Adipocyte (in vitro differentiated cells): ENCODE measurements around the gene ZRANB3.
"Not testable (repeated sequence)": the region's sequence is repeated elsewhere in the genome, so short reads cannot be mapped to it uniquely, and the experiment has no call there.

Experiments
- DNase-seq: peaks from one replicate; pipeline ENCODE4 v3.0.0-alpha.2; 2015; ENCODE audit warnings: low read depth
- H3K27me3 ChIP-seq: replicated peaks from 2 replicates; pipeline ENCODE4 v1.7.0; 2013; ENCODE audit warnings: mild to moderate bottlenecking, low read length, moderate library complexity; ENCODE audit not compliant: control insufficient read depth, insufficient read depth
- H3K36me3 ChIP-seq: 2 replicates; pipeline ENCODE4 v1.7.0; 2013; ENCODE audit warnings: low read length, mild to moderate bottlenecking, moderate library complexity; ENCODE audit not compliant: control insufficient read depth, insufficient read depth, severe bottlenecking
- H3K4me1 ChIP-seq: 2 replicates; pipeline ENCODE4 v1.7.0; 2013; ENCODE audit warnings: mild to moderate bottlenecking, low read length, moderate library complexity; ENCODE audit not compliant: control insufficient read depth, insufficient read depth
- H3K4me3 ChIP-seq: 2 replicates; pipeline ENCODE4 v1.7.0; 2013; ENCODE audit warnings: mild to moderate bottlenecking, low read length, moderate library complexity
- H3K9ac ChIP-seq: 2 replicates; pipeline ENCODE4 v1.7.0; 2013; ENCODE audit warnings: mild to moderate bottlenecking, low read length, moderate library complexity
- H3K9me3 ChIP-seq: 2 replicates; pipeline ENCODE4 v1.7.0; 2013; ENCODE audit warnings: mild to moderate bottlenecking, low read length, moderate library complexity; ENCODE audit not compliant: control insufficient read depth

The ZRANB3 gene

DNA sequence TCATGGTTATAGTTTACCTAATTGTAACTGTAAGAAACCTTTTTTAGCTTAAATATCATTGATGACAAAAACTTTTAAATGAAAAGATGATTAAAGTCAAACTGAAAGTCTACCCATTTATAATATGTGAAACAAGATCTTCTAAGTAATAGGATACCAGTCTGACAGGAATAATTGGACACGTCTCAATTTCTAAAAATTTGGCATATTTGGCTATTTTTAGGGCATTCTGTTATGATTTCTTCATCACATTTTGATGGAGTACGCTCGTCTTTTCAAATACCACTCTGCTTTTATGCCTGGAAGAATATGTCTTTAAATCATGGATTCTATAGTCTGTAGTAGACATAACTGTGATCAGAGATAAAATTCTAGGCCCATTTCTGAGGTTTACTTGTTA is 1.6 kb upstream of the ZRANB3 start:
- peaks cover 9% of the 10 kb centered on the region for H3K4me1 ChIP-seq
- peak; percentile 66 for DNase-seq
- H3K27me3 ChIP-seq, result no peaks in the 10 kb centered on the region
- peak overlapping the region; percentile 98 for H3K4me3 ChIP-seq
- H3K9ac ChIP-seq, result peak overlapping the region; percentile 31
- H3K36me3 ChIP-seq, result no peaks in the 10 kb centered on the region
- H3K9me3 ChIP-seq, result no peaks in the 10 kb centered on the region

DNA sequence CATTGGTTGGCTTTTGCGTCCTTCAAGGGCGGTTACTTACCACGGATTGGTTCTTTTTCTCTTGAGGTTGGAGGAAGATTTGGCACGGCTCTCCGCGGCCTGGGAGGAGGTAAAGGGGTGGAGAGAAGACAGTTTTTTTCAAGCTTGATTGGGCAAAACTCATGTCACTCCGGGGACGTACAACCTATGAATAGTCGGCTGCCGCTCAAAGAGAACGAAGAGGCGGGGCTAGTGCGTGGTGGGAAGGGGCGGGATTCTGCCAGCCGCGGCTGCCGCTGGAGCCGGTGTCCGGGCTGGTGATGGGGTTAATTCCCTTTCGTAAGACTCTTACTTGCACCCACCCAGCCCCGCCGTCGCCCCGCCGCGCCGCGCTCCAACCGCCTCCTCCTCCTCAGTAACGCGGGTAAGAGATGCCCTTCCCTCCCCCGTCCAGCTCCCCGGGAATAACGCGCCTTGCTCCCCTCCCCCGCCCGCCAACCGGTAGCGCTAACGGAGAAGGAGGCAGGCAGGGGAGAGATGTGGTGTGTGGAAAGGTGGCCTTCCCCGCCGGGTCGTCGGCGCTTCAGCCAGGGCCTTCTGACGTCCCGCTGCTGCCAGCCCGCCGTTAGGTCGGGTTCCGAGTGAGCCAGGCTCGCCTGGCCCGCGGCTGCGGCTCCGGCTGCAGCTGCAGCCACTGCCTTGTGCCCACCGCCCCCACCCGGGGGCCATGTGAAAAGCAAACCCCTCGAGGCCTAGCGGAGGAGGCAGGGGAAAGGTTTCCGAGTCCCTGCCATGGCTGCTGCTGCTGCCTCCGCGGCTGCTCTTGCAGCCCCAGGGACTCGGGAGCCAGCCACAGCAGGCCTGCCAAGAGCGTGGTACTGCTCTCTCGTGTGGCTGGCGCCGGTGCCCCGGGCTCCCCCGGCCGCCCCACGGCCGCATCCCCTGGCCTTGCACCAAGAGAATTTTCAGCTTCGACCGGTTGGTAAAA is 496 bp upstream of the ZRANB3 start, which contains the start of gene R3HDM1:
Gene R3HDM1 (plus strand): TSS at position 254 of the 967 bp plus-strand sequence. CDS start 73,362 bp downstream, outside the sequence.
- Histone ChIP-seq H3K36me3 (no peaks in the 10 kb centered on the region), H3K9me3 (no peaks in the 10 kb centered on the region), H3K9ac (peak within 1 kb of the TSS; percentile 90), H3K4me3 (peak within 1 kb of the TSS; percentile 98), H3K4me1 (peaks cover 9% of the 10 kb centered on the region), H3K27me3 (no peaks in the 10 kb centered on the region)
- peak; percentile 100 for DNase-seq

DNA sequence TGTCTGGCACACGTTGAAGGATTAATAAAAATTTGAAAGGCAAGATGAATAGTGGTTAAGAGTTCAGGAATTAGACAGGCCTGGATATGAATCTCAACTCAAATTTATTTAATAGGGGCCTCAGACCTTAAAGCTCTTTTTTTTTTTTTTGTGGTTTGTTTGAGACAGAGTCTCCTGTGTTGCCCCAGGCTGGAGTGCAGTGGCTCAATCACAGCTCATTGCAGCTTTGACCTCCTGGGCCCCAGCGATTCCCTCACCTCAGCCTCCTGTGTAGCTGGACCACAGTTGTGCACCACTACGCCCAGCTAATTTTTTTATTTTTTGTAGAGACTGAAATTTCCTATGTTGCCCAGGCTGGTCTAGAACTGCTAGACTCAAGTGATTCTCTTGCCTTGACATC is 3.0 kb downstream of the ZRANB3 start:
- Histone ChIP-seq H3K9ac (no peak overlapping the region), H3K4me3 (no peak overlapping the region), H3K9me3 (no peaks in the 10 kb centered on the region), H3K4me1 (peaks cover 6% of the 10 kb centered on the region), H3K27me3 (no peaks in the 10 kb centered on the region), H3K36me3 (no peaks in the 10 kb centered on the region)
- no peak for DNase-seq

DNA sequence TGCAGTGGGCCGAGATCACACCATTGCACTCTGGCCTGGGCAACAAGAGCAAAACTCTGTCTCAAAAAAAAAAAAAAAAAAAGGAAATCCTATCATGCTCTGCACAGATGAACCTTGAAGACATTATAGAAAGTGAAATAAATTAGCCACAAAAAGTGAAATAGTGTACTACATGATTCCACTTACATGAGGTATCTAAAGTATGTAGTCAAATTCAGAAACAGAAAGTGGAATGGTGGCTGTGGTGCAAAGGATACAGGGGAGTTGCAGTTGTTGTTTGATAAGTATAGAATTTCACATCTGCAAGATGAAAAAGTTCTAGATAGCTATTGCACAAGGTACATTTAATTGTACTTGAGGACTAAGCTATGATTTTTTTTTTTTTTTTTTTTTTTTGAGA is 5.2 kb downstream of the ZRANB3 start:
- no peaks in the 10 kb centered on the region for H3K27me3 ChIP-seq
- H3K9me3 ChIP-seq, result no peaks in the 10 kb centered on the region
- no peak overlapping the region for H3K4me3 ChIP-seq
- H3K4me1 ChIP-seq, result no peaks in the 10 kb centered on the region
- H3K36me3 ChIP-seq, result no peaks in the 10 kb centered on the region
- no peak overlapping the region for H3K9ac ChIP-seq
- no peak for DNase-seq

DNA sequence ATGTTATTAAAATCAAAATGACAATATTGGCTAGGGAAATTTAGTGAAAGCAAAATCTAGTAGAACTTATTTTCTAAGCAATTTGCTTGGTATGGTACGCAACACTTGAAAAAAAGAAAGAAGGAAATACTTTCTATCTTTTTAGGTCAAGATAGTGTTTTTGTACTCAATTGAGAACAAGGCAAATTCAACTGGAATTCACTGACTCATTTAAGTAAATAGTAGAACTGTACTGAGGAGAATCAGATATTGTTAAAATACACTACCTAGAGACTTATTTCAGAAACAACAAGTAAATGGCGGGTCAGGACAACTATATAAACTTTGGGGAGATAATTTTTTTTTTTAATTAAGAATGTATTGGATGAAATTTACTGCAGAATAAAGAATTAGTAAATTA is 18.9 kb downstream of the ZRANB3 start:
- no peaks in the 10 kb centered on the region for H3K36me3 ChIP-seq

DNA sequence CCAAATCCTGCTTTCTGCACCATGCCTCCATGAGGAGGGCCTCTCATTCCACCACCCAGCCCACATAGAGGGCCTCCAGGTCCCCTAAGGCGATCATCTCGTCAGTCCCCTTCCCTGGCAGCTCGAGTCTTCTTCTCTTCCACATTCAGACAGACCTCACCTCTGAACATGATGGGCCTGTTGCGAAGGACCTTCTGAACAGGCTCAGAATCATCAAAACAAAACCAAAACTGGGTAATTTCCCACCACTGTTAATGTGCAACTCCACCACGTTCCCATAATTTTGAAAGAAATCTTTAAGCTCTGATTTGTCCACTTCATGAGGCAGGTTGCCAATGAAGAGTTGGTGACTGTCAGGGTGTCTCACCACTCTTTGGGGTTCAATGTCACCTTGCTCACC is 20.4 kb downstream of the ZRANB3 start:
- Histone ChIP-seq H3K4me1 (no peaks in the 10 kb centered on the region), H3K27me3 (no peaks in the 10 kb centered on the region), H3K9ac (no peak overlapping the region), H3K36me3 (no peaks in the 10 kb centered on the region), H3K9me3 (no peaks in the 10 kb centered on the region), H3K4me3 (no peak overlapping the region)
- DNase-seq, result no peak

More for the DNA sequence above, 18.9 kb downstream of the ZRANB3 start:
- Histone ChIP-seq H3K4me1 (no peaks in the 10 kb centered on the region), H3K9me3 (no peaks in the 10 kb centered on the region), H3K9ac (no peak overlapping the region), H3K27me3 (no peaks in the 10 kb centered on the region), H3K4me3 (no peak overlapping the region)
- peak; percentile 36 for DNase-seq

DNA sequence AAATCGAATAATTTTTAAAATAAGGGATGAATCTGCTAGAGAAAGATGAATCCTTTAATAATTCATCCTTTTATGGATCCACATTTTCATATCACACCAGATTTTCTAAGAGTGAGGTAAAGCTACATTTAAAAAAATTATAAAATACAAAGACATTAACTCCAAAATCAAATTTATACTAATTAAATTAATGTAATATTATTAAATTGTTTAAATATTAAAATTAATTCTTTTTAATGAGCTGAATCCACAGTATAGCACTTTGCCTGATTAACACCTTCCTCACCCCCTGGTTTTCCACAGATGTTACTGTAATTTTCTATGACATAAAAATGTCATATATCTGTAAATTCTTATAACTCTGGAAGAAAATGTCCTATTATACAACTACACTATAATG is 26.2 kb downstream of the ZRANB3 start:
- H3K9ac ChIP-seq, result no peak overlapping the region
- no peaks in the 10 kb centered on the region for H3K27me3 ChIP-seq
- no peak overlapping the region for H3K4me3 ChIP-seq
- no peaks in the 10 kb centered on the region for H3K4me1 ChIP-seq
- H3K9me3 ChIP-seq, result no peaks in the 10 kb centered on the region
- DNase-seq, result no peak
- peaks cover 3% of the 10 kb centered on the region for H3K36me3 ChIP-seq

DNA sequence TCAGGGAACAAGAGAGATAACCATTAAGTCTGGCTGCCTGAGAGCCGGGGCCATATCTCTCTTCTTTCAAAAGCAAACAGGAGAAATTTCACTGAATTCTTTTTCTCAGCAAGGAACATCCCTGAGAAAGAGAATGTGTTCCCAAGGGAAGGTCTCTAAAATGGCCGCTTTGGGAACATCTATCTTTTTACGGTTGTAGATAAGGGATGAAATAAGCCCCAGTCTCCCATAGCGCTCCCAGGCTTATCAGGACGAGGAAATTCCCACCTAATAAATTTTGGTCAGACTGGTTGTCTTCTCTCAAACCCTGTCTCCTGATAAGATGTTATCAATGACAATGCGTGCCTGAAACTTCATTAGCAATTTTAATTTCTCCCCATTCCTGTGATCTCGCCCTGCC is 32.4 kb downstream of the ZRANB3 start:
- H3K36me3 ChIP-seq, H3K27me3 ChIP-seq, H3K4me1 ChIP-seq, DNase-seq, H3K9me3 ChIP-seq, H3K4me3 ChIP-seq, H3K9ac ChIP-seq: not testable (repeated sequence)

DNA sequence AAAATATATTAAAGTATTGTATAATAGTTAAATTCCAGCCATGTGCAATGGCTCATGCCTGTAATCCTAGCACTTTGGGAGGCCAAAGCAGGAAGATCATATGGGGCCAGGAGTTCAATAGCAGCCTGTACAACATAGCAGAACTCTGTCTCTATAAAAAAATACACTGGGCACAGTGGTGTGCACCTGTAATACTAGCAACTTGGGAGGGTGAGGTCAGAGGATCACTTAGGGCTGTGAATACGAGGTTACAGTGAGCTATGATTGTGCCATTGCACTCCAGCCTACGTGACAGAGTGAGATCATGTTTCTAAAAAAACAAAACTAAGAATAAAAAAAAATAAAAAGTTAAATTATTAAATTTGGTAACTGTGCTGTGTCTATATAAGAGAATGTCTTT is 36.1 kb downstream of the ZRANB3 start:
- Histone ChIP-seq H3K4me1 (no peaks in the 10 kb centered on the region), H3K36me3 (no peaks in the 10 kb centered on the region), H3K27me3 (no peaks in the 10 kb centered on the region), H3K9ac (no peak overlapping the region), H3K9me3 (peaks cover 8% of the 10 kb centered on the region), H3K4me3 (no peak overlapping the region)
- DNase-seq, result no peak

DNA sequence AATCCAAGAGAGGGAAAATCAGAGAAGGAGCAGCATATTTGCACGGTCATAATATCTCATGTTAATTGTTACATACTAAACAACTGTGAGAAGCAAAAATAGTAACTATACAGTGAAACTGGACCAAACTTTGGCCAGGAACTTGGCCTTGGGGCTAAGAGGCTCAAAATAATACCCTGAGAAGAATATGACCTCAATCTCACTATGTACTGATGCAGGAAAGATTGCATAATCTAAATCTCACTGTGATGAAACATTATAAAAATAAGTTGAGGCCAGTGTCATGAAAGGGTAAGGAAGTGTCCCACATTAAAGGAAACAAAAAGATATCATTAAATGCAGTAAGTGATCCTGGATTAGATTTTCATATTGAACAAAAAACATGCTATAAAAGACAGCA is 36.5 kb downstream of the ZRANB3 start:
- Histone ChIP-seq H3K4me1 (no peaks in the 10 kb centered on the region), H3K27me3 (no peaks in the 10 kb centered on the region), H3K9me3 (peaks cover 8% of the 10 kb centered on the region), H3K36me3 (no peaks in the 10 kb centered on the region), H3K4me3 (no peak overlapping the region), H3K9ac (no peak overlapping the region)
- peak; percentile 76 for DNase-seq

DNA sequence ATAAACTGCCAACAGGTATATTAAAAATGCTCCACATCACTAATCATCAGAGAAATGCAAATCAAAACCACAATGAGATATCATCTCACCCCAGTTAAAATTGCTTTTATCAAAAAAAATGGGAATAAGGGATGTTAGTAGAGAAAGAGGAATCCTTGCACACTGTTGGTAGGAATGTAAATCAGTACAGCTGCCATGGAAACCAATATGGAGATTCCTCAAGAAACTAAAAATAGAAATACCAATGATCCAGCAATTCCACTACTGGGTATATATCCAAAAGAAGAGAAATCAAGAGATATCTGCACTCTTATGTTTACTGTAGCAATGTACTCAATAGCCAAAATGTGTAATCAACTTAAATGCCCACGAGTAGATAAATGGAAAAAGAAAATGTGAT is 40.6 kb downstream of the ZRANB3 start:
- no peaks in the 10 kb centered on the region for H3K4me1 ChIP-seq
- peaks cover 4% of the 10 kb centered on the region for H3K9me3 ChIP-seq
- H3K27me3 ChIP-seq, result no peaks in the 10 kb centered on the region
- peaks cover 1% of the 10 kb centered on the region for H3K36me3 ChIP-seq
- DNase-seq, result no peak
- no peak overlapping the region for H3K4me3 ChIP-seq
- H3K9ac ChIP-seq, result no peak overlapping the region
